ENCODE results near the gene LRRC71. TPM values are rescaled to one million over a fixed set of nuclear protein-coding genes. Genes with fewer than 3 reads are reported as not detected.

The LRRC71 gene
- total RNA-seq, 2 donors from 2014 or later: not detected

- H3K36me3 ChIP-seq (ENCODE audit: control insufficient read depth, insufficient read depth, low read length): no peaks in the 10 kb centered on the region
These were observed 42.8 kb upstream of the LRRC71 start for GRCh38 chr1:156877433-156878170.

GRCh38 chr1:156879876-156880275 is 40.6 kb upstream of the LRRC71 start:
- WGBS, 2 experiments (ENCODE audit: insufficient coverage in 1 of 2, insufficient read length in 1 of 2): 94 to 98% methylated on average over 6 to 21 of the region's 21 CpGs
- Mint-ChIP-seq H3K9me3 (no peaks in the 10 kb centered on the region), H3K27me3 (ENCODE audit: insufficient read depth) (peaks cover 57% of the 10 kb centered on the region), H3K27ac (no peak overlapping the region), H3K4me1 (no peaks in the 10 kb centered on the region), H3K4me3 (no peak overlapping the region), H3K36me3 (ENCODE audit: low read depth) (no peaks in the 10 kb centered on the region)
- no peak overlapping the region for H3K27ac ChIP-seq (ENCODE audit: low read depth, low read length)
- no peak overlapping the region for H3K9ac ChIP-seq (ENCODE audit: extremely low read depth, low read length, poor library complexity, severe bottlenecking)
- DNase-seq: no peak
- H3K36me3 ChIP-seq (ENCODE audit: control insufficient read depth, insufficient read depth, low read length): no peaks in the 10 kb centered on the region
- no peak overlapping the region for H3K4me3 ChIP-seq (ENCODE audit: low read length)
- H3K9me3 ChIP-seq (ENCODE audit: control insufficient read depth, low read length): no peaks in the 10 kb centered on the region
- H3K4me1 ChIP-seq (ENCODE audit: control insufficient read depth, insufficient read depth, low read length): peaks cover 3% of the 10 kb centered on the region
- TF ChIP-seq CTCF (conservative IDR thresholded peaks at IDR 0.05): no peak
- H3K27me3 ChIP-seq (ENCODE audit: control insufficient read depth, insufficient read depth, low read length, poor library complexity, severe bottlenecking): peaks cover 21% of the 10 kb centered on the region

More at GRCh38 chr1:156877433-156878170, 42.8 kb upstream of the LRRC71 start:
- no peak overlapping the region for H3K4me3 ChIP-seq (ENCODE audit: low read length)
- no peak overlapping the region for H3K27ac ChIP-seq (ENCODE audit: low read depth, low read length)
- no peak overlapping the region for H3K9ac ChIP-seq (ENCODE audit: extremely low read depth, low read length, poor library complexity, severe bottlenecking)
- Mint-ChIP-seq H3K9me3 (no peaks in the 10 kb centered on the region), H3K36me3 (ENCODE audit: low read depth) (no peaks in the 10 kb centered on the region), H3K27me3 (ENCODE audit: insufficient read depth) (peaks cover 60% of the 10 kb centered on the region), H3K4me1 (no peaks in the 10 kb centered on the region), H3K4me3 (no peak overlapping the region), H3K27ac (no peak overlapping the region)
- H3K9me3 ChIP-seq (ENCODE audit: control insufficient read depth, low read length): no peaks in the 10 kb centered on the region
- 84 to 86% methylated on average over 4 to 5 of the region's 5 CpGs for WGBS, 2 experiments (ENCODE audit: insufficient coverage in 1 of 2, insufficient read length in 1 of 2)
- TF ChIP-seq CTCF (conservative IDR thresholded peaks at IDR 0.05): no peak
- no peak for DNase-seq
- no peaks in the 10 kb centered on the region for H3K4me1 ChIP-seq (ENCODE audit: control insufficient read depth, insufficient read depth, low read length)
- peaks cover 21% of the 10 kb centered on the region for H3K27me3 ChIP-seq (ENCODE audit: control insufficient read depth, insufficient read depth, low read length, poor library complexity, severe bottlenecking)

GRCh38 chr1:156880473-156880872 is 40.0 kb upstream of the LRRC71 start:
- Histone ChIP-seq H3K9ac (ENCODE audit: extremely low read depth, low read length, poor library complexity, severe bottlenecking) (no peak overlapping the region), H3K4me3 (ENCODE audit: low read length) (no peak overlapping the region), H3K9me3 (ENCODE audit: control insufficient read depth, low read length) (no peaks in the 10 kb centered on the region), H3K36me3 (ENCODE audit: control insufficient read depth, insufficient read depth, low read length) (no peaks in the 10 kb centered on the region), H3K4me1 (ENCODE audit: control insufficient read depth, insufficient read depth, low read length) (peaks cover 3% of the 10 kb centered on the region), H3K27ac (ENCODE audit: low read depth, low read length) (no peak overlapping the region), H3K27me3 (ENCODE audit: control insufficient read depth, insufficient read depth, low read length, poor library complexity, severe bottlenecking) (peaks cover 21% of the 10 kb centered on the region)
- no peak overlapping the region for H3K27ac Mint-ChIP-seq
- no peak for DNase-seq
- peaks cover 53% of the 10 kb centered on the region for H3K27me3 Mint-ChIP-seq (ENCODE audit: insufficient read depth)
- 91 to 100% methylated on average over 1 to 5 of the region's 5 CpGs for WGBS, 2 experiments (ENCODE audit: insufficient coverage in 1 of 2, insufficient read length in 1 of 2)
- H3K4me1 Mint-ChIP-seq: no peaks in the 10 kb centered on the region
- H3K36me3 Mint-ChIP-seq (ENCODE audit: low read depth): no peaks in the 10 kb centered on the region
- TF ChIP-seq CTCF (conservative IDR thresholded peaks at IDR 0.05): no peak
- H3K9me3 Mint-ChIP-seq: no peaks in the 10 kb centered on the region
- no peak overlapping the region for H3K4me3 Mint-ChIP-seq
